Kidney epithelial cell (primary cell): ENCODE results near the gene MT1M. TPM values are rescaled to one million over a fixed set of nuclear protein-coding genes. Genes with fewer than 3 reads are reported as not detected.

Experiments
- DNase-seq: peaks from one replicate; pipeline ENCODE4 v3.0.0-alpha.2; 2010; ENCODE audit warnings: low read depth
- H3K27me3 ChIP-seq: 2 replicates; pipeline ENCODE4 v1.6.0; 2011; ENCODE audit warnings: low read length; ENCODE audit not compliant: control insufficient read depth, insufficient read depth
- H3K36me3 ChIP-seq: 2 replicates; pipeline ENCODE4 v1.5.1; 2011; ENCODE audit warnings: low read length; ENCODE audit not compliant: control insufficient read depth, insufficient read depth
- H3K4me3 ChIP-seq: 2 replicates; pipeline ENCODE4 v1.5.1; 2011; ENCODE audit warnings: low read depth, mild to moderate bottlenecking, control low read depth, low read length
- total RNA-seq: library from RNA; depleted of rRNA; stranded (reverse); fragments of >200 nt; gene quantifications from 2 replicates; pipeline ENCODE4 v1.2.3, GENCODE V29; 2015
- TF ChIP-seq, protein P1 (sequence below): IDR thresholded peaks from 2 replicates; pipeline ENCODE4 v1.5.1; 2011; ENCODE audit warnings: mild to moderate bottlenecking, moderate library complexity, low read length, control low read depth, inconsistent platforms; ENCODE audit not compliant: insufficient read depth, poor library complexity, severe bottlenecking

Gene MT1M
- total RNA-seq, 1 donor from 2014 or later = 1.9 TPM

DNA sequence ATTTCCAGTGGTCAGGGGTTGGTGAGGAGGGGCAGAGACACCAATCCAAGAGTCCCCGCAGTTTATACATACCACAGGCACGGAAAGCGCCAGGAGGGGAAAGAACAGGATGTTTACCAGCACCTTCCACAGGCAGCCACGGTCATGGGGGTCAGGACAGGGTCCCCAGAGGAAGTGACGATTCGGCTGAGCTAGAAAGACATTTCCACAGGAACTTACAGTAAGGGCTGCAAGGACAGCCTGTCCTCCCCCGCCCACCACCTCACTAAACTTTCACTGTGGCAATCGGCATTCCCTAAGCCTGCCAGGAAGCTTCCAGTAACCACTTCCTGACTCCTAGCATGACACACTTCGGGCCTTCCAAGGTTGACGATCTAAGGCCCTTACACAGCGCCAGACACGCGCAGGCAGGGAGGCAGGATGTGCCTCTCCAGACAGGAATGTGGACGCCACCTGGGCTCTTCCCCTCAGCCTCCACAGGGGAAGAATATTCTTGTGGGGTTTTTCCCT is 25.3 kb upstream of the MT1M start:
- TF ChIP-seq, protein P1, sequence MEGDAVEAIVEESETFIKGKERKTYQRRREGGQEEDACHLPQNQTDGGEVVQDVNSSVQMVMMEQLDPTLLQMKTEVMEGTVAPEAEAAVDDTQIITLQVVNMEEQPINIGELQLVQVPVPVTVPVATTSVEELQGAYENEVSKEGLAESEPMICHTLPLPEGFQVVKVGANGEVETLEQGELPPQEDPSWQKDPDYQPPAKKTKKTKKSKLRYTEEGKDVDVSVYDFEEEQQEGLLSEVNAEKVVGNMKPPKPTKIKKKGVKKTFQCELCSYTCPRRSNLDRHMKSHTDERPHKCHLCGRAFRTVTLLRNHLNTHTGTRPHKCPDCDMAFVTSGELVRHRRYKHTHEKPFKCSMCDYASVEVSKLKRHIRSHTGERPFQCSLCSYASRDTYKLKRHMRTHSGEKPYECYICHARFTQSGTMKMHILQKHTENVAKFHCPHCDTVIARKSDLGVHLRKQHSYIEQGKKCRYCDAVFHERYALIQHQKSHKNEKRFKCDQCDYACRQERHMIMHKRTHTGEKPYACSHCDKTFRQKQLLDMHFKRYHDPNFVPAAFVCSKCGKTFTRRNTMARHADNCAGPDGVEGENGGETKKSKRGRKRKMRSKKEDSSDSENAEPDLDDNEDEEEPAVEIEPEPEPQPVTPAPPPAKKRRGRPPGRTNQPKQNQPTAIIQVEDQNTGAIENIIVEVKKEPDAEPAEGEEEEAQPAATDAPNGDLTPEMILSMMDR = no peak
- H3K4me3 ChIP-seq = no peak overlapping the region
- DNase-seq = peak; percentile 98
- no peaks in the 10 kb centered on the region for H3K27me3 ChIP-seq
- no peaks in the 10 kb centered on the region for H3K36me3 ChIP-seq

DNA sequence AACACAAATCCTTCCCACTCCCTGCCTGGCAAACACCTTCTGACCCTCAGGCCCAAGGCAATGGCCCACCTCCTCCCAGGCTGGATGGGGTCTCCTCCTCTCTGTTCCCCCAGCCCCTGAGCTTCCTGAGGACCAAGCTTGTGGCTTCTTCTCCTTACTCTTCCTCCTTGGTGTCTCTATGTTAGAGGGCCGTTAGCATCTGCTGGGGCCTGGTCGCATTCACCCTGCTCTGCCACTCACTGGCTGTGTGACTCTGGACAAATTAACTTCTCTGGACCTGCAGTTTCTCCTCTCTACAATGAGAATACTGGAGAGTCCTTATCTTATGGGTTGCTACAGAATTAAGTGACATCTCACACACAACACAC is 24.8 kb upstream of the MT1M start:
- Histone ChIP-seq H3K36me3 (no peaks in the 10 kb centered on the region), H3K4me3 (peak overlapping the region; percentile 87), H3K27me3 (no peaks in the 10 kb centered on the region)
- TF ChIP-seq, protein P1 = no peak
- no peak for DNase-seq

DNA sequence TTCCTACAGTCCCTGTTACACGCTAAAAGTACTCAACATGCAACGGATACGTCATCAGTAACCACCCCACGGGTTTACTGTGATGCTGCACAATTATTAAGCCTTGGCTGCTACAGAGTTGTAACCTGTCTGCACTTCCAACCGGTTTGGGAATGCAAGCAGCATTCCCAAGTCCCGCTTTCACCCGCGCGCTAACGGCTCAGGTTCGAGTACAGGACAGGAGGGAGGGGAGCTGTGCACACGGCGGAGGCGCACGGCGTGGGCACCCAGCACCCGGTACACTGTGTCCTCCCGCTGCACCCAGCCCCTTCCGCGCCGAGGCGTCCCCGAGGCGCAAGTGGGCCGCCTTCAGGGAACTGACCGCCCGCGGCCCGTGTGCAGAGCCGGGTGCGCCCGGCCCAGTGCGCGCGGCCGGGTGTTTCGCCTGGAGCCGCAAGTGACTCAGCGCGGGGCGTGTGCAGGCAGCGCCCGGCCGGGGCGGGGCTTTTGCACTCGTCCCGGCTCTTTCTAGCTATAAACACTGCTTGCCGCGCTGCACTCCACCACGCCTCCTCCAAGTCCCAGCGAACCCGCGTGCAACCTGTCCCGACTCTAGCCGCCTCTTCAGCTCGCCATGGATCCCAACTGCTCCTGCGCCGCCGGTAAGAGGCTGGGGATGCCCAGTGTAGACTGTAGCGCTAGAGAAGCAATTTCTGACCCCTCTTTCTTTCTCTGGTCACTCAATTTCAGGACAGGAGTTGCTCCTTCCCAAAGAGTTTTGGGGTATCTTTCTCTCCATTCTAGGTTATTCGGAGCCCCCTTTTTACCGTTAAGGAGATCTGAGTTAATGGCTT is 24.2 kb upstream of the MT1M start, which contains the start of gene MT2A:
MT2A (plus strand) TSS at position 542 of the 833 bp plus-strand sequence; CDS start at position 614, 72 bp downstream.
- H3K36me3 ChIP-seq = no peaks in the 10 kb centered on the region
- H3K27me3 ChIP-seq = no peaks in the 10 kb centered on the region
- TF ChIP-seq, protein P1 = no peak
- H3K4me3 ChIP-seq = peak within 1 kb of the TSS; percentile 87
- DNase-seq = peak; percentile 87

DNA sequence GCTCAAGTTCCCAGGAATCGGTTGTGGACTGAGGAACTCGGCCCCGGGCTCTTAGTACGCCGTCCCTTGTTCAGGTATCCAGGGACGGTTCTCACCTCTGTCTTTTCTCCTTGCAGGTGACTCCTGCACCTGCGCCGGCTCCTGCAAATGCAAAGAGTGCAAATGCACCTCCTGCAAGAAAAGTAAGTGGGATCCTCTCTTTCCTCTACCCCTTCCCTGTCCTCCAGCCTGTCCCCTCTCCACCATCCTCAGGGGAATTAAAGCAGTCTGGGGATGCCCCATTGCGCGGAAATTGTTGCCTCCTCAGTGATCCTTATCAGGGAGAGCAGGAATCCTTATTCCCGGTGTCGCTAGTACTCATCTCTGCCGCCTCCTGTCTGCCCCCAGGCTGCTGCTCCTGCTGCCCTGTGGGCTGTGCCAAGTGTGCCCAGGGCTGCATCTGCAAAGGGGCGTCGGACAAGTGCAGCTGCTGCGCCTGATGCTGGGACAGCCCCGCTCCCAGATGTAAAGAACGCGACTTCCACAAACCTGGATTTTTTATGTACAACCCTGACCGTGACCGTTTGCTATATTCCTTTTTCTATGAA is 23.5 kb upstream of the MT1M start:
- DNase-seq = no peak

DNA sequence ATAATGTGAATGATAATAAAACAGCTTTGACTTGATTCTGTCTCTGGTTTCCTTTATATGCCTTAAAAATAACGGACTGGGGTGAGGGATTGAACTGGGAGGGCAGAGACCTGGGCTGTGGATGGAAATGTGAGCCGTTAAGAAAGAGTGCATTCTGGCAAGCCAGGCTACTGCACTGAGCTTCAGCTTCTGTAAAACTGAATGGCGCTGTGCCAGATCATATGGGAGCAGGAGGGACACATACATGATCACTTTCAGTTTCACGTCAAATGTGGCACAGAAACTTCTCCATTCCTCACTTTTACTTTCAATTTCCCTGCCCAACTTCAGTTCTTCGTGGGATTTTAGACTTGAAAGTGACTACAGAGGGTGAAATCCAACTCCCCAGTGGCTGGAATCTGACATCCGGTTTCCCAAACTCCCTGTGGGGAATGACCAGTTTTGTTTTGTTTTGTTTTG is 23.0 kb upstream of the MT1M start:
- Histone ChIP-seq H3K36me3 (no peaks in the 10 kb centered on the region), H3K27me3 (no peaks in the 10 kb centered on the region), H3K4me3 (peak overlapping the region; percentile 87)
- TF ChIP-seq, protein P1 = no peak
- DNase-seq = no peak

More for the DNA sequence above, 23.5 kb upstream of the MT1M start:
- Histone ChIP-seq H3K27me3 (no peaks in the 10 kb centered on the region), H3K36me3 (no peaks in the 10 kb centered on the region), H3K4me3 (peak overlapping the region; percentile 87)
- TF ChIP-seq, protein P1 = no peak
